SHP77 treated with DMSO at 0.1 percent for 48 hours (cell line): ENCODE data around the gene RBM18.

Experiments
- DNase-seq: peaks from one replicate; lab custom pipeline; 2025; lab: John Stamatoyannopoulos, UW

Gene RBM18, protein sequence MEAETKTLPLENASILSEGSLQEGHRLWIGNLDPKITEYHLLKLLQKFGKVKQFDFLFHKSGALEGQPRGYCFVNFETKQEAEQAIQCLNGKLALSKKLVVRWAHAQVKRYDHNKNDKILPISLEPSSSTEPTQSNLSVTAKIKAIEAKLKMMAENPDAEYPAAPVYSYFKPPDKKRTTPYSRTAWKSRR

DNA sequence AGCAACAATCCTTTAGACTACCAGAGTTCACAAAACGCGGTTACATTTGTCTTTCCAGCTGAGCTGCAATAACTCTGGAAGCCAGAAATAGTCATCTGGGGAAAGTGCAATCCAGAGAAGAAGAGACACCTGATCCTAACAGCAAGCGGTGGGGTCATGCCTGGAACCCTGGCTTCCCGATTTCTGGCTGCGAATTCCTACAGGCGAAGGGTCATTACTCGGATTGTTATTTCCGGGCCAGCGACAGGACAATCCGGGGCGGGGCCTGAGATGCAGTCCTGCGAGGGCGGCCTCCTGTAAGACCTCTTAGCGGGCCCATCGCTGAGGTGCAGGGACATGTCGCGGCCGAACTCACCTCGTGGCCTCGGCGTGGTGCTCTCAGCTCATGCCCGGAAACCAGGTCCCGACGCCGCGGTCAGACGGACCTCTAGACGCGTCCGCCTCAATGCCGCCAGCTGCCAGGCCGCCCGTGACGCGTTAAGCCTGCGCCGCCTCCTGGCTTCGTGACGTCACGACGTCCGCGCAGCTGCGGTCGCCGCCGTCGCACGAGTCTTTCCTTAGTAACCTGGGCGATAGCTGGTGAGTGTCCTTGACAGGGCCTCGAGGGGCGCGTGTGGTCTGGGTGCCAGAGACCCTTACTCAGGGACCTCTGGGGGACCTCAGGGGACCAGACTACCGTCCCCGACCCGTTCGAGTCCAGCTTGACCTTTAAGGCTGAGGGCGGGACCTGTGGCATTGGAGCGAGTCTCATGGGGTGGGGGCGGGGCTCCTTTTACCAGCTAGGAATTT is at the start of gene RBM18, which contains the start of gene MRRF:
TSS of gene RBM18 (minus strand) at position 481 of the 789 bp plus-strand sequence. CDS start 3,348 bp downstream, outside the sequence.
TSS of gene MRRF (plus strand) at position 523 of the 789 bp plus-strand sequence. CDS start 6,010 bp downstream, outside the sequence.
- DNase-seq: peak; percentile 74

DNA sequence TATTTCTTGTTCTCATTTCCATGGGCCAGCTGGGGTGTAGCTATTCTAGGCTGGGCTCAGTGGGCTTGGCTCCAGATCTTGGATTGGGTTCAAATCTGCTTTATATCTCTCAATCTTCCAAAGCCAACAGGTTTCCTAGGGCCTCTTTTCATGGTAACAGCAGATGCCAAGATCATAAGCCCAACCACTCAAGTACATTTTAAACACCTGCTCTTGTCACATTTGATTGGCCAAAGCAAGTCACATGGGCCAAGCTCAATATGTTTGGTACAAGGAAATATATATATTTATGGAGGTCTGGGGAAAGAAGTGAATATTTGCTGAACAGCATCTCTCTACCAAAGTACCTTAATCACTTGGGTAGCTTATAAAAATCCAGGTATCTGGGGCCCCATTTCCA is 49.5 kb upstream of the RBM18 start:
- DNase-seq: no peak

DNA sequence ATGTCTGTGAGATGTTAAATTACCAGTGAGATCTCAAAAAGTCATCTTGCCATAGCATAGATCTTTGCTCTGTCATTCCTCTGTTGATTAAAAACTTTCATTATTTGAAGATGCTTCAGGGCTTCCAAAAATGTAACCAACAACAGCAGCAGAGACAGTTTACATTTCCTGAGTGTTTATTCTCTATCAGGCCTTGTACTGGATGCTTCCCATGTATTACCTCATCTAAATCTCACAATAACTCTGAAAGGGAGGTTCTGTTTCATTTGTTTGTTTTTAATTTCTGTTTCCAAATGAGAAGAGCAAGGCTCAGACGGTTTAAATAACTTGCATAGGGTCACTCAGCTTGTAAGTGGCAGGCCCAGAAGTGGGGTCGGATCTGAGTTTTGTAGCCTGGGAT is 45.2 kb upstream of the RBM18 start:
- DNase-seq: no peak

DNA sequence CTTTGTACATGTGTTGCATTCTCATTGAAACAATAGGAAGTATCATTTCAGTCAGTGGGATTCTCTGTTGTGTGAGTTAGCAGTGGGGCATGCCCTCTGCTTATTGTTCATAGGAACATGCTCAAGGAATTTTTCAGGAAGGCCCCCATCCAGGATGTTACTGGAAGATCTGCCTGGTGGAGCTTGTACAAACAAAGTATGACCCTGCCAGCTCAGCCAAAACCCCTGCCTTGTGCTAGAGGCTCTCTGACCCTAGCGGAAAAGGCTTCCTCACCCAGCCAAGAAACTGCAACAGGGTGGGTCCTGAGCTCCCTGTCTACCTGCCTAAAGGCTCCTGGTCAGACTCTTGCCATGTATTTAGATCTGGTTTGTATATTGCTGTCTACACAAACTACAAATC is 43.3 kb upstream of the RBM18 start:
- no peak for DNase-seq

DNA sequence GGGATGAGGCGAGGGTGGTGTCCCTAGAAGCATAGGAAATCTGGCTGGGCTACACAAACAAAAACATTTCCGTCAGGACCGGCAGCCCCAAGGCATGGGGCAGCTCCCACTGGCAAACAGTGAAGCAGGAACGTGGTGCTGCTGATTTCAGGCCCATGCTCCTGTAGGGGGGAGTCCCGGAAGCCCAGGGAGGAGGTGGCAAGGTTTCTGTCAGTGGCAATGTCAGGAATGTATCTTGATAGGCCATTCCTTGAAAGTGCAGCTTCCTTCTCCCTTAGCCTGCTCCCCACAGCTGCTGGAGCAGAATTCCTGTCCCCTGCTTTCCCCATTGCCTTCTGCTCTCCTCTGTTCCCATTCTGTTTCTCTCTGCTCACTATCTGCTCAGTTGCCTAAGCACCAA is 42.4 kb upstream of the RBM18 start:
- DNase-seq: no peak

DNA sequence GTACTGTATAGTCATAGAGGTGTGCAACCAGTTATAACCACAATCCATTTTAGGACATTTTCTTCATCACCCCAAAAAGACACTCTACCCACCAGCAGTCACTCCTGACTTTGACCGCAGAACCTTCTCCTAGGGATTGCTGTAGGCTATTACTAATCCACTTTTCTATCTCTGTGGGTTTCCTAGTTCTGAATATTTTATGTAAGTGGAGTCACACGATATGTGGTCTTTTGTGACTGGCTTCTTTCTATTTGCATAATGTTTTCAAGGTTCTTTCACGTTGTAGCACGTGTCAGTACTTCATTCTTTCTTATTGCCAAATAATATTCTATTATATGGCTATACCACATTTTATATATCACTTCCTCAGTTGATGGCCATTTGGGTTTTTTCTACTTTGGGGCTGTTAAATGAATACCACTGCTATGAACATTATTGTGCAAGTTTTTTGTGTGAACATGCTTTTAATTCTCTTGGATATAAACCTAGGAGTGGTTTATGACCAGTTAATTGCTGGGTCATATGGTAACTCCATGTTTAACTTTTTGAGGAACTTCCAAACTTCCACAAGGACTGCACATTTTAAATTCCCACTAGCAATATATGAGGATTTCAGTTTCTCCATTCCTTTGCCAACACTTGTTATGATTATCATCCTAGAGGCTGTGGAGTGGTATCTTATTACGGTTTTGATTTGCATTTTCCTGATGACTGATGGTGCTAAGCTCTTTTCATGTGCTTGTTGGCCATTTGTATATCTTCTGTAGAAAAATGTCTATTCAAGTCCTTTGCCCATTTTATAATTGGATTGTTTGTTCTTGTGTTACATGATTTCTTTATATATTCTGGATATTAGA is 37.8 kb upstream of the RBM18 start:
- no peak for DNase-seq

DNA sequence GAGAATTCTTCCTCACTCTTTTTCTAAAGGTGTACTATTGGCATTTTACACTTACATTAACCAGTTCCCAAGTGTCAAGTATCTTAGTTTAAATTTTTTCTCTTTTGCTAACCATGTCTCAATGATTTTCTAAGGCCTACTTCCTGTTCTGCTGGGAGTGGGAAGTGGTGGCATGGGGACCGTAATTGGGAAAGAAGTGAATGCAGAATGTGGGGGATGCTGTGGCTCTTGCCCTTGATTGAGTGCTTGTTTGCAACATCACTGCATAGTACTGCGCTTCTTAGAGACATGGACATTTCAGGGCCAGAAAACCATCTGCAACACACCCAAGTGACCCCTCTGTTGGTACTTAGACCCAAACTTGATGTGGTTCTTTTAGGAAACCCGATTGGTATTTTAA is 32.9 kb upstream of the RBM18 start:
- DNase-seq: no peak

DNA sequence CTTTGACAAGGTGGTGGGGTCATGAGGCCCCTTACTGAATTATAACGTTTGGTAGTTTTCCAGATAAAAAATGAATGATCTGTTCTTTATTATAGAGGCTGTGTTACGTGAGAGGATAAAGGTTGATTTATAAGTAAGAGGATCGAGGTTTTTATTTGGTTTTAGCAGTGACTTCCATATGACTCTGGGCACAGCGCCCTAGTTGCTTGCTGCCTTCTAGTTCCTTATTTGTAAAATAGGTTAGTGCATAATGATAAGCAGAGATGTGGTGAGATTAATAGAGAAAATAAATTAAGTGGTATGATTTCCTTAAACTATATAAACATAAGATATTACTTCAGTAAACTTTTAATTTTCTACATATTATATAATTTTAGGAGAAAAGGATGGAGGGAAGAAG is 29.9 kb upstream of the RBM18 start:
- DNase-seq: no peak

DNA sequence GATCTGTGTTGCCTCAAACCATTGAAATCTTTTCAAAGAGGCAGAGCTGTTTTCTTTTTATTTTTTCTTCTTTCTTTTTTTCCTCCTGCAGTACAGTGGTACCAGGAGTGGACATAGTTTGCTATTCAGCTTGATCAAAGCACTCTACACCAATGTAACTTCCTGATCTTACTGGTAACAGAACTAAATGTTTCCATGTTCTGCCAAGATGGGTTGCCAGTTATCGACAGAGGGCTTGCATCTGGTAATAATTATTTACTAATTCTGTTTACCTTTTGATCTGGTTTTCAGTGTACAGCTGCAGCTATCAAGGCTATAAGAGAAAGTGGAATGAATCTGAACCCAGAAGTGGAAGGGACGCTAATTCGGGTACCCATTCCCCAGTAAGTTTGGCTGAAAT is 26.8 kb upstream of the RBM18 start:
- no peak for DNase-seq

DNA sequence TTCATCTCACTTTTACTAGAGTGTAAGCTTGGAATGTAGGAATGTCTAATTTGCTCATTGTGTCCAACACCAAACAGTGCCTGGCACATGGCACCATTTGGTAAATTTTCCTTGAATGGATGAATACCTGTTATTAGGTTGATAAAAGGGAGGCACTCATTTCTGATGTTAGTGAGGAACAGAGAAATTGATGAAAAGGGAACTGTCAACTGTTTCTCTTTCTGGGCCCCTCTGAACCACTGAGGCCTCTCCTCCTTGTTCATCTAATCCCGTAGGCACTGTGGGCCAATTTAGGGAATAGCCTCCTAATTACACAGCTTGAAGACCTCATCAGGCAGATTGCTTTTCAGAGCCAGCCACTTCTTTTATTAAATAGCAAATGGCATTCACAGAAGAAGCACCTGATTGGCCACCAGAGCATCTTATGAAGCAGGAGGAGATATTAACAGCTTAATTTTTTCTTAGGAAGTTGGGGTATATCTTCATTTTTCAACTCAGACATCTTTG is 22.6 kb upstream of the RBM18 start:
- no peak for DNase-seq

DNA sequence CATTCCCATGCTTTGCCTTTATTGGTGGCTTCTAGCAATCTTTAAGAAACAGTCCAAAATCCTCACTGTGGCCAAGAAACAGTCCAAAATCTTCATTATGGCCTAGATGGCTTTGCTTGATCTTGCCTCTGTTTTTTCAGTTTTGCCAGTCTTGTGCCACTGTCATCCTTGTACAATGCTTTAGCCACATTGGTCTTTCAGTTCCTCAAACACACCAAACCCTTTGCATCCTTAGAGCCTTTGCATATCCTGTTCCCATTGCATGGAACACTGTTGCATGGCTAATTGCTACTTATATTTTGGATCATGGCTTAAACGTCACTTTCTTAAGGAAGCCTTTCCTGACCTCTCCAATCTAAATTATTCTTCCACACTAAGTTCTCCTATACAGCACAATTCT is 22.1 kb upstream of the RBM18 start:
- no peak for DNase-seq

DNA sequence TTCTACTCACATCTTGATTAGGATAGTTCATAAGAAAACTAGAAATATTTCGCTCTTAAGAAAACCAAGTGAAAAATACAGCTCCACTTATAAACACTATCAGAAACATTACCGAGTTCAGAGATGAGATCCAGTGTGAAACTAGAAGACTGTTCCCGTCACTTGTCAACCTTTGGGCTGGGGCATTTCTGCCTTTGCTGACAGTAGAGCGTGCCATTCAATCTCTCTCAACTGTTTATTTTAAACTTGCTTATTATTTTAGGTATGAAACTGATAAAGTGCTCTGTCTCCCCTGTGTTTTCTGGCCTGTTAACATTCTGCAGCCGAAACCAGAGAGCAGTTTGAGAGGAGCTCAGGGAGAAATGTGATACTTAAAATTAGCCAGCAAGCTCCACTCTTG is 16.7 kb upstream of the RBM18 start:
- DNase-seq: no peak

DNA sequence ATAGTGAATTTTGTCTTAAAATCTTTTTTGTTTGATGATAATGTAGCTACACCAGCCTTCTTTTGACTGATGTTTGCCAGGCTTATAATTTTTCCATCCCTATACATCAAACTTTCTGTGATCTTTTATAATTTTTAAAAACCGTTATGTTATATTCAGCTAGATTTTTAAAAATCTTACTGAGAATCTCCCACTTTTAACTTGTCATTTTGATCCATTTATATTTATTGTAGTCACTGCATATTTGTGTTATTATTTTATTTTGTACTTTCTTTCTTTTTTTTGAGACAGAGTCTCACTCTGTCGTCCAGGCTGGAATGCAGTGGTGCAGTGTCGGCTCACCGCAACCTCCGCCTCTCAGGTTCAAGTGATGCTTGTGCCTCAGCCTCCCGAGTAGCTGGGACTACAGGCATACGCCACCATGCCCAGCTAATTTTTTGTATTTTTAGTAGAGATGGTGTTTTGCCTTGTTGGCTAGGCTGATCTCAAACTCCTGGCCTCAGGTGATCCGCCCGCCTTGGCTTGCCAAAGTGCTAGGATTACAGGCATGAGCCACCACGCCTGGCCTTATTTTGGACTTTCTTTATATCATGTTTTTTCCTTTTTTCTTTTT is 12.8 kb upstream of the RBM18 start:
- DNase-seq: no peak

DNA sequence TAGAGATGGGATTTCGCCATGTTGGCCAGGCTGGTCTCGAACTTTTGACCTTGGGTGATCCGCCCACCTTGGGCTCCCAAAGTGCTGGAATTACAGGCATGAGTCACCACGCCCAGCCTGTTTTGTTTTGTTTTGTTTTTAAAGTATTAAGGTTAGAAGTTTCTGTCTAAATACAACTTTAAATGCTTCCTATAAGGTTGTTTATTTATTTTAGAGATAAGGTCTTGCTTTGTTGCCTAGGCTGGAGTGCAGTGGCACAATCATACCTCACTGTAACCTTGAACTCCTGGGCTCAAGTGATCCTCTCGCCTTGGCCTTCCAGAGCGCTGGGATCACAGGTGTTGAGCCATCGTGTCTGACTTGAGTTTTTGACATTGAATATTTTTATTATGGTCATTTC is 11.5 kb upstream of the RBM18 start:
- no peak for DNase-seq

DNA sequence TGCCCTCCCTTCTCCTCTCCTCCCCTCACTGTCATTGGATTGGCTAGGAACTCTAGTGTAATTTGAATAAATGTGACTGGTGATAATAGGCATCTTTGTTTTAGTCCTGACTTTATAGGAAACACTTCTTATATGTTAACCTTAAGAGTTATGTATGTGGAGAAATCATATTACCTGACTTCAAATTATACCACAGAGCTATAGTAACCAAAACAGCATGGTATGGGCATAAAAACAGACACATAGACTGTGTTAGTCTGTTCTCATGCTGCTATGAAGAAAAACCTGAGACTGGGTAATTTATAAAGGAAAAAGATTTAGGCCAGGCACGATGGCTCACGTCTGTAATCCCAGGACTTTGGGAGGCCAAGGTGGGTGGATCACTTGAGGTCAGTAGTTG is 9.4 kb upstream of the RBM18 start:
- no peak for DNase-seq

DNA sequence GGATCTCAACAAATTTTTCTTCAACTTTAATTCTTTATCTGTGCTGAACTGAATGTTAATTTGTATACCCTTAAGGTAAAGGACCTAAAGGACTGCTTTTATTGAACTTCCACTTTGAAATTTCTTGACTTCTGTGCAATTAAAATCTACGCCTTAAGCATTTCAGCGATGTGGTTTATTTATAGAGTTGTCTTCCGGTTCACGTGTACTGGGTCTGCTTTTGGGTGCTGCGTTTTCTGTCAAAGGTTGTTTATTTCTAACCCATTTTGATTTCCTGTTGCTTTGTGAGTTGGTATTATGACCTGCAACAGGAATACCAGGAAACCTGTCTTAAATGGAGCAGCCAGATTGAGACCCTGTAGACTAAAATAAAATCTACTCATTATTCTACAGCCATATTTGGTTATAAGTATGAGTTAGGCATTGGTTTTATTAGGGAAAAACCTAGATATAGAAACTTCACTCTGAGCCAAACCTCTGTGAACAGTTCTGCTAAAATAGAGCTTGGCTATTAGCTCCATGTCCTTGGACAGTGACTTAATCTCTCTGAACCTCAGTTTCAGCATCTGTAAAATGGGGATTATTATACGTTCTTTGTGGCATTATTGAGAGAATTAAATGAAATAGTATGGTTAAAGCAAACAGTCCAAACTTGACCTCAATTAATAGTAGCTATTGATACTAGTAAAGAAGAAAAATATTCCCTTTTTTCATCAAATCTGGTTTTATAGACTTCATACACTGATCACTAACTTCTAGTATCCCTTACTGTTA is 3.6 kb upstream of the RBM18 start:
- no peak for DNase-seq

DNA sequence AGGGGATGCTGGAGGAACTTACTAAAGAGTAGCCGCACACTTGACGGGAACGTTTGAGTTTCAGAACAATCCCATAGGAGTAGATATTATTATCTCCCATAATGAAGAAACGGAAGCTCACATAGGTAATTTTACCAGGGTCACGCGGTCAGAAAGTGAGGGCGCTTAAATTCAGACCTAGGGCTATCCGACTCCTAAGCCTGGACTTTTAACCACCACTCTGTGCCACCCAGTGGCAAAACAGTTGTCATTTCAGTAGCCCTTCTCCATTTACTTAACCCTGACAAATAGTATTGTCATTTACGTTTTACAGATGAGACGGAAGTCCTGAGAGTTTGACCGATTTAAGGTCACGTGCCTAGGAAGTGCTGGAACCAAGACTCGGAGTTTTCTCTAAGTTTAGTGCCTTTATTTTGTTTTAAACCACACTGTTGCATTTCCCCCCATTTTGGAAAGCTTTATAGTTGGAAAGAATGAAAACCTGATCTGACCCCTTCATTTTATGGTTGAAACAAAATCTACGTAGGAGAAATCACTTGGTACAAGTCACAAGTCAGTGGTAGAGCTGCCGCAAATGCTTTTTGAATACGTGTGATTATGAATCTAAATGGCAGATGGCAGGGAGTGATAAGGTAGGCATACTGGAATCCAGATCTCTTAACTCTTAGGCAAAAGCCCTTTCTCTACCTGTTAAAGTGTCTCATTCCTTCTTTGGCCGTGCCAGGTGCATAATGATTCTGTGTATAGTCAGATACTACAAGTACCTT is 692 bp upstream of the RBM18 start:
- DNase-seq: no peak

DNA sequence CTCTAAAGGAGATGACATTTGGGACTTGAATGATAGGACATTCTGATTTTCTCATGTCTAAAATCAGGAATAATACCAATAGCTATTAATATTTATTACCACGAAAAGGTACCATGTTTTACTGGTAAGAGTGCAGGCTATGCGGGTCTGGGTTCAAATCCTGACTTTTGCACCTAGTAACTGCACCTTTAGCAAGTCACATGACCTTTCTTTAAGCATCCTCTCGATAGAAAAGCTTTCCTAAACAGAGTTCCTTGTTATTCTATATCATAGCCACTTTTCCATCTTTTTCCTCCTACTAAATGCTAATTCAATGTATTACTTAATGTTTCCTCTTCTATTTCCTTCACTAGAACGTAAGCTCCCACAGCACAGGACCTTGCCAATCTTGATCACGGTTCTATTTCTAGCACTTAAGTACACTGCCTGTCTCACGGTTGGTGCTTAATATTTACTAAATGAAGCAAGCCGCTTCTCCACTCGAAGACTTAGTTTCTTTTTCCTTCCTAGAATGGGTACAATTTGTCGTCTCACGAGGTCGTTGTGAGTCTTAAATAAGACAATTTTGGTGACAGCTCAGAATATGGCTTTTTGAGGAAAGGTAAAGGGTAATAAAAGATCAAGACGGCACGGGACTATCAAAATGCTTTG is 816 bp downstream of the RBM18 start:
- DNase-seq: no peak

DNA sequence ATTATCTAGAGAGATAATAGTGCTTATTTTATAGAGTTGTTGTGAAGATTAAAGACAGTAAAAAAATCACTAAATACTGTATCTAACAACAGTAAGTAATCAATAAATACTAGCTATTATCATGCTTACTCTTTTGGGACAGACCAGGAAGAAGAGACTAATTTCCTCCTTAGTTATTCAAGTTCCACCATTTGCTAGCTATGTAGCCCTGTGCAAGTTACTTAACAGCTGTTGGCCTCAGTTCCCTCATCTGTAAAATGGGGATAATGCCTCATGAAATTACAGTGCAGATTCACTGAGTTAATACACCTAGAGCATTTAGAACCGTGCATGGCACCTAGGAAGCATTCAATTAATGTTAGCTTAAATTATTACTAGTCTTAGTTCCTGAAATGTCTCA is 2.6 kb downstream of the RBM18 start:
- no peak for DNase-seq

DNA sequence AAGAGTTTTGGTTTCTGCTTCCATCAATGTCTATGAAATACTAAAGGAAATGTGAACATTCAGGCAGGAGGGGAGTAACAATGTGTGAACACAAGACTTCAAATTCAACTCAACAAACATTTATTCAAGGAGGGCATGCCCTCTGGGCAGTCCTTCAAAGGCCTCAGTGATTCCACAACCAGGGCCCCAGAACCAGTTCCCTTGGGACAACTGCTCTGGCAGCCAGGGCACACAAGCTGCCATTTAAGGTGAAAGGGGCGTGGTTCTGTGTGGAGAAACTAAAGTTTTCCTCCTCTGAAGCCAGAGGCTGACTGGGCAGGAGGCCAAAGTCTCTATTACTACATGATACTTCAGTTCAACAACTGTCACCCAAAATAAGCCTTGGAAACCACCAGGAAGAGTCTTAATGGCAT is 3.2 kb downstream of the RBM18 start:
- DNase-seq: no peak
